MM.1S (cell line): ENCODE results near the gene COL27A1.

ENCODE experiments used
- CTCF ChIP-seq: fragments of 300-600 bp; sonication (generic); IDR thresholded peaks from 2 replicates; pipeline ENCODE4 v1.5.1; 2016; ENCODE audit warnings: antibody characterized with exemption, low read length, mixed read lengths
- EZH2 ChIP-seq: fragments of 300-600 bp; sonication (generic); optimal IDR thresholded peaks from 2 replicates; pipeline ENCODE3; 2017; ENCODE audit warnings: low read depth, mild to moderate bottlenecking, antibody characterized with exemption, low read length, mixed read lengths

GRCh38 chr9:114282104-114282485 is 126.8 kb downstream of the COL27A1 start:
- TF ChIP-seq CTCF (no peak), EZH2 (no peak)
